A549 treated with Mapracorat at 1 μM for 4 hours (cell line): ENCODE measurements around the gene RPS26. TPM values are rescaled to one million over a fixed set of nuclear protein-coding genes. Genes with fewer than 3 reads are reported as not detected.

ENCODE experiments used
- total RNA-seq: library from RNA; stranded (reverse); fragments of 200-300 nt; extraction: Qiagen RNA extraction; gene quantifications from 5 replicates; pipeline ENCODE4 v1.2.3, GENCODE V29; 2022

The RPS26 gene
- 669 to 784 TPM (median 751 TPM) in 5 replicates for total RNA-seq

DNA sequence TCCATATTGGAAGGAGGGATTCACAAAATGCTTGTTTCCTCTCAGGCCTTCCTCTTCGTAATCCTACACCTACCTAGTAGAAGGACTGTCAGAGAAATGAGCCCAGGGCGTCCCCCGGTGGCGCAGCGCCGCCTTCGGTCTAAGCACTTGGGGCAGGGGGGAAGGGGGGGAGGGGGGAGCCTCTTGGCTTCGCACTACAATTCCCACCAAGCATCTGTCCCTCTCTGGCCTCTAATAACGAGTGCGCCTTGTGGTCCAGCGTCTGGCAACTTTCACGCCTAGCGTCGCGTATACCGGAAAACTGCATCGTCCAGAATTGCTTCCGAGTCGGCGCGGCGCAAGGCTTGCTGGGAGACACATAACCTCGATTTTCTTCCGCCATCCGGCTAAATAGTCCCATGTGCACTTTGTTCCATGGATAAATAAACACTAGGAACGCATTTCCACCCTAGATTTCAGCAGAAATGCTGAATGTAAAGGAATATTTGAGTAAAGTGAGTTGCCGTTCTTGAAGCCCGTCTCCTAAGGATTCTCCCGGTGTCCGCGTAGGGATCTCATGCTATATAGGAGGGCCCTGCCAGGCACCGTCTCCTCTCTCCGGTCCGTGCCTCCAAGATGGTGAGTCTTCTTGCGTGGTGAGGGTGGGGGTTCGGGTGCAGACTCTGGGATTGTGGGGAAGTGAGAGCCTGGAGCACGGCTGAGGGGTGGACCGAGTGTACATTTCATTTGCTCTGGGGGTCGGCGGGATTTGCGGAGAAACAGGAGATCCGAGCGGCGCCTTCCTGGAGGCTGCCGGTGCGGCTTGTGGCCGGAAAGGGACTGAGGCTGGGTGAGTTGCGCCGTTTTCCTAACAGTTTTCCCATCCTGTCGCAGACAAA, at the start of gene RPS26:
TSS of gene RPS26 (plus strand) at position 367 of the 878 bp plus-strand sequence. CDS start at position 616, 249 bp downstream.

DNA sequence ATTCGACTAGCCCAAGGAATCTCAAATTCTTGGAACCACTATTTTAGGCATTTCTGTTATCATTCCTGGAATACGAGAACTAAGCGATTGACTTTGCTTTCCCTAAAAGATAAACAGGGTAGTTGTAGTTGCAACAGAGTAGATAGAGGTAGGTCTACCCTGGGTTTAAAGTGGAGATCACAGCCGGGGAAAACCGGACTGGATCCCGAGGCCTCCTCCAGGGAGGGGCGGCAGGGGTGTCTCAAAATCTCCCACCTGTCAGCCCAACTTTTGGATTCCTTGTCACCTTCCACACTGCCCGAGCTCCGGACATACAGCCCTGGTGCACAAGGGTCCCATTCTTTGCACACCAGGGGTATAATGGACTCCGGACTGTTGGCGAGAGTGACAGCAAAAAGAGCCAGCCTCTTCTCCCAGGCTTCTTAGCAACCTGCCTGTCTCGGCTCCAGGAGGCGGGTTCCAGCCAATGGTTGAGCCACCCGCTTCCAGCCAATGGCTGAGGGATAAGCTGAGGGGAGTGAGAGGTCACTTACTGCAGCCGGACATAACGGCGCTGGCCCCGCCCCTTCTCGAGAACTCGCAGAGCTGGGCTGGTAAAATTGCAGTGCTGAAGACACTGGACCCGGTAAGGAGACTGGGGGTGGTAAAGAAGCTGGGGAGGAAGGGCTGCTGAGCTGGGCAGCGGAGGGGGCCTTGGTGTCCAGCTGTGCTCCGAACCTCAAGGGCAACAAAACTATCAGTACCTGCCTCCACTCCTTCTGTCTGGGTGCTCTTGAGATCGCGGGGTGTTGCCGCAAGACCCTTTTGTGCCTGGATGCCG, 44.8 kb upstream of the RPS26 start, which contains the start of gene SUOX:
TSS of gene SUOX (plus strand) at position 562 of the 820 bp plus-strand sequence. CDS start 4,946 bp downstream, outside the sequence.

DNA sequence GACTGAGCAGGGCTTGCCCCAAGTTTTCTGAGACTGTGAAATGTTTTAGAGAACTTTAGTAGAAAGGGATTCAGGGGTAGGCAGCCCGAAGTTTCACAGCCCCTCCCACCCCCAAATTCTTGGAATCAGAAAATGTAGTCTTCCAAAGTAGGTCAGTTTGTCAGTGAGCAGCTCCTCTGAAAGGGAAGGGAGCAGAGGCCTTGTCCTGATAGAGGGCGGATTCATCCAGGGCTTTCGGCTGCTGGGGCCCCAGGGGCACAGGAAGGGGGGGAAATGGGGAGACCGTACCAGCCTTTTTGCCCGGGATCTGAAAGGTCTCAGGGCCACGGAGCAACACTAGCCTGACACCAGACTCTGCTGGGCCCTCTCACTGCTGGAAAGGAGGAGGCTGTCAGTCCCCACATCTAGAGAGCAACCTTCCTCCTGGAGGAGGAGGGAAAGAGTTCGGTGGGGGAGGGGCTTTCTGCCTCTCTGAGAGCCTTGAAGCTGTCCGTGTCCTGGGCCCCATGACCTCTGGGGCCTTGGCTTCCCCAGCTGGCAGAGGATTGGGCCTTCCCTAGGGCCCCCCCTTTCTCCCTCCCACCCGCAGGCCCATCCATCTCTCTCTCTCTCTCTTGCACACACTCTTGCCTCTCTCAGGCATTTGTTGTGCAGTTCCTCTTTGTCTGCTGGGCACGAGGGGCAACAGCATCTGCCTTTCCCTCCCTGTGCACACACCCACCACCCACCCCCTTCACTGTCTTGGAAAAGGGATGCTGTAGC, 21.1 kb upstream of the RPS26 start, which contains the start of gene IKZF4:
TSS of gene IKZF4 (plus strand) at position 621 of the 762 bp plus-strand sequence. CDS start 451 bp downstream, outside the sequence.

DNA sequence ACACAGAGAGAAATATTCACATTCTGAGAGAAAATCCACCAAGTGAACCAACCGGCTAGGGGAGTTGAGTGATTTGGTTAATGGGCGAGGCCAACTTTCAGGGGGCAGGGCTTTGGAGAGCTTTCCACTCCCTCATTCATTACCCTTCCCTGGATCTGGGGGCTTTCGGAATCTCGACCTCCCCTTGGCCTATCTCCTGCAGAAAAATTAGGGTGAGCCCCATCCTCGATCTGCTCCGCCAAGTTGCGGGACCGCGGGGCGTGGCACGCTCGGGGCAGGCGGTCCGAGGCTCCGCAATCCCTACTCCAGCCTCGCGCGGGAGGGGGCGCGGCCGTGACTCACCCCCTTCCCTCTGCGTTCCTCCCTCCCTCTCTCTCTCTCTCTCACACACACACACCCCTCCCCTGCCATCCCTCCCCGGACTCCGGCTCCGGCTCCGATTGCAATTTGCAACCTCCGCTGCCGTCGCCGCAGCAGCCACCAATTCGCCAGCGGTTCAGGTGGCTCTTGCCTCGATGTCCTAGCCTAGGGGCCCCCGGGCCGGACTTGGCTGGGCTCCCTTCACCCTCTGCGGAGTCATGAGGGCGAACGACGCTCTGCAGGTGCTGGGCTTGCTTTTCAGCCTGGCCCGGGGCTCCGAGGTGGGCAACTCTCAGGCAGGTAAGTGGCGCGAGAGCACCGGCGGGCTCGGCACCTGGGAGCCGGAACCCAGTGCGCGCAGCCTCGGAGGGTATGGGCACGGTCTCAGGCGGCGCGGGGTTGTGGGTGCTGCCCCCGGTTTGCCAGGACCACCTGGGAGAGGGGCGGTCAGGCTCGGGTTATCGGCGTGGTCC, 38.2 kb downstream of the RPS26 start, which contains the start of gene ERBB3:
TSS of gene ERBB3 (plus strand) at position 443 of the 833 bp plus-strand sequence. CDS start at position 579, 136 bp downstream.

Other genes starting within 250 kb of the RPS26 start
- gene SARNP, start 224.2 kb upstream of the RPS26 start, total RNA-seq = 91.7 to 148 TPM (median 94.8 TPM) in 5 replicates
- gene ORMDL2, start 223.9 kb upstream of the RPS26 start, total RNA-seq = 87.9 to 110 TPM (median 98.6 TPM) in 5 replicates
- gene DNAJC14, start 212.3 kb upstream of the RPS26 start, total RNA-seq = 18.8 to 23.7 TPM (median 23.1 TPM) in 5 replicates
- gene MMP19, start 199.0 kb upstream of the RPS26 start, total RNA-seq = 0.27 to 0.79 TPM (median 0.42 TPM) in 5 replicates
- 38.9 to 43.6 TPM (median 42.0 TPM) in 5 replicates for gene PYM1, start 114.0 kb upstream of the RPS26 start, total RNA-seq
- 15.1 to 23.2 TPM (median 21.5 TPM) in 5 replicates for gene DGKA, start 110.8 kb upstream of the RPS26 start, total RNA-seq
- gene PMEL, start 75.9 kb upstream of the RPS26 start, total RNA-seq = 1.1 to 1.5 TPM (median 1.1 TPM) in 5 replicates
- gene CDK2, start 75.1 kb upstream of the RPS26 start, total RNA-seq = 46.7 to 61.3 TPM (median 54.7 TPM) in 5 replicates
- gene RAB5B, start 67.8 kb upstream of the RPS26 start, total RNA-seq = 26.2 to 32.9 TPM (median 31.6 TPM) in 5 replicates
- 7.4 to 10.1 TPM (median 9.1 TPM) in 5 replicates for gene SUOX, start 44.6 kb upstream of the RPS26 start, total RNA-seq
- 2.0 to 3.0 TPM (median 2.8 TPM) in 5 replicates for gene IKZF4, start 20.9 kb upstream of the RPS26 start, total RNA-seq
- gene ERBB3, start 38.2 kb downstream of the RPS26 start, total RNA-seq = 1.2 to 2.1 TPM (median 1.9 TPM) in 5 replicates
- gene PA2G4, start 62.6 kb downstream of the RPS26 start, total RNA-seq = 278 to 323 TPM (median 296 TPM) in 5 replicates
- 5,582 to 6,195 TPM (median 5,751 TPM) in 5 replicates for gene RPL41, start 74.7 kb downstream of the RPS26 start, total RNA-seq
- gene ZC3H10, start 76.3 kb downstream of the RPS26 start, total RNA-seq = 2.3 to 4.3 TPM (median 3.8 TPM) in 5 replicates
- 64.8 to 72.3 TPM (median 67.4 TPM) in 5 replicates for gene ESYT1, start 86.3 kb downstream of the RPS26 start, total RNA-seq
- 78.6 to 81.2 TPM (median 79.0 TPM) in 5 replicates for gene MYL6B, start 110.7 kb downstream of the RPS26 start, total RNA-seq
- gene MYL6, start 116.4 kb downstream of the RPS26 start, total RNA-seq = 2,090 to 3,072 TPM (median 2,247 TPM) in 5 replicates
- gene SMARCC2, start 147.6 kb downstream of the RPS26 start, total RNA-seq = 27.6 to 36.1 TPM (median 33.0 TPM) in 5 replicates
- gene RNF41, start 180.0 kb downstream of the RPS26 start, total RNA-seq = 21.8 to 27.4 TPM (median 25.1 TPM) in 5 replicates
- 56.6 to 61.3 TPM (median 57.8 TPM) in 5 replicates for gene NABP2, start 182.4 kb downstream of the RPS26 start, total RNA-seq
- not detected in 5 replicates for gene SLC39A5, start 188.1 kb downstream of the RPS26 start, total RNA-seq
- 33.6 to 47.3 TPM (median 45.6 TPM) in 5 replicates for gene ANKRD52, start 216.5 kb downstream of the RPS26 start, total RNA-seq
- gene COQ10A, start 225.0 kb downstream of the RPS26 start, total RNA-seq = 15.2 to 17.4 TPM (median 16.5 TPM) in 5 replicates